Activated CD4-positive, alpha-beta T cell treated with anti-CD3 and anti-CD28 coated beads, Interleukin-2, amount 50 U/mL, for 24 hours (primary cell): ENCODE results near the gene AGXT2.
"Not testable (repeated sequence)": the region's sequence is repeated elsewhere in the genome, so short reads cannot be mapped to it uniquely, and the experiment has no call there.

Source experiments
- DNase-seq, 2 donors: peaks; one replicate each; pipeline ENCODE4 v3.0.0-alpha.2; 2020; ENCODE audit warnings: low read depth in 1 of 2, low spot score in 1 of 2

The AGXT2 gene

GRCh38 chr5:35056686-35057085 lies 8.9 kb upstream of the AGXT2 start:
- DNase-seq, result no peak

GRCh38 chr5:35052838-35053237 lies 5.1 kb upstream of the AGXT2 start:
- no peak for DNase-seq

GRCh38 chr5:35050541-35051126 lies 2.9 kb upstream of the AGXT2 start:
- DNase-seq, result no peak

- DNase-seq, result no peak
These were observed 1.2 kb upstream of the AGXT2 start for GRCh38 chr5:35048910-35049309.

- no peak for DNase-seq
These were observed 975 bp downstream of the AGXT2 start for GRCh38 chr5:35046774-35047173.

- no peak for DNase-seq
These were observed 2.5 kb downstream of the AGXT2 start for GRCh38 chr5:35045280-35045679.

- DNase-seq, result no peak
These were observed 3.1 kb downstream of the AGXT2 start for GRCh38 chr5:35044649-35045048.

- no peak for DNase-seq
These were observed 5.0 kb downstream of the AGXT2 start for GRCh38 chr5:35042781-35043180.

- no peak for DNase-seq
These were observed 6.5 kb downstream of the AGXT2 start for GRCh38 chr5:35041261-35041660.

GRCh38 chr5:35038891-35039290 lies 8.9 kb downstream of the AGXT2 start:
- no peak for DNase-seq

- no peak for DNase-seq
These were observed 11.2 kb downstream of the AGXT2 start for GRCh38 chr5:35036536-35036935.

GRCh38 chr5:35035929-35036328 lies 11.8 kb downstream of the AGXT2 start:
- not testable (repeated sequence) for DNase-seq

- no peak for DNase-seq
These were observed 12.5 kb downstream of the AGXT2 start for GRCh38 chr5:35035271-35035670.

GRCh38 chr5:35032356-35032755 lies 15.4 kb downstream of the AGXT2 start:
- DNase-seq, result no peak

- no peak for DNase-seq
These were observed 16.5 kb downstream of the AGXT2 start for GRCh38 chr5:35031276-35031675.

GRCh38 chr5:35030426-35031100 lies 17.2 kb downstream of the AGXT2 start:
- DNase-seq, result no peak

GRCh38 chr5:35029333-35029732 lies 18.4 kb downstream of the AGXT2 start:
- DNase-seq, result no peak

- DNase-seq, result no peak
These were observed 20.8 kb downstream of the AGXT2 start for GRCh38 chr5:35026941-35027340.

- DNase-seq, result no peak
These were observed 21.4 kb downstream of the AGXT2 start for GRCh38 chr5:35026280-35026840.

- no peak for DNase-seq
These were observed 22.7 kb downstream of the AGXT2 start for GRCh38 chr5:35024911-35025510.

- no peak for DNase-seq
These were observed 24.2 kb downstream of the AGXT2 start for GRCh38 chr5:35023391-35024178.
